Hepatocyte (in vitro differentiated cells): ENCODE measurements around the gene CAMK2G.

Experiments
- EZH2 ChIP-seq: fragments of 200-600 bp; sonication (generic); IDR thresholded peaks from 2 replicates; pipeline ENCODE4 v1.6.1; 2016; ENCODE audit warnings: antibody characterized with exemption, mild to moderate bottlenecking, borderline replicate concordance
- EZH2phosphoT487 ChIP-seq: fragments of 200-600 bp; sonication (generic); IDR thresholded peaks from one replicate; pipeline ENCODE4 v1.6.1; 2018; ENCODE audit warnings: antibody characterized with exemption, mild to moderate bottlenecking, low read depth, moderate library complexity; ENCODE audit not compliant: unreplicated experiment, severe bottlenecking
- TF ChIP-seq, protein P1 (sequence below): fragments of 200-600 bp; sonication (generic); IDR thresholded peaks from 2 replicates; pipeline ENCODE4 v1.5.1; 2016; ENCODE audit warnings: antibody characterized with exemption, mild to moderate bottlenecking; ENCODE audit not compliant: poor library complexity

DNA sequence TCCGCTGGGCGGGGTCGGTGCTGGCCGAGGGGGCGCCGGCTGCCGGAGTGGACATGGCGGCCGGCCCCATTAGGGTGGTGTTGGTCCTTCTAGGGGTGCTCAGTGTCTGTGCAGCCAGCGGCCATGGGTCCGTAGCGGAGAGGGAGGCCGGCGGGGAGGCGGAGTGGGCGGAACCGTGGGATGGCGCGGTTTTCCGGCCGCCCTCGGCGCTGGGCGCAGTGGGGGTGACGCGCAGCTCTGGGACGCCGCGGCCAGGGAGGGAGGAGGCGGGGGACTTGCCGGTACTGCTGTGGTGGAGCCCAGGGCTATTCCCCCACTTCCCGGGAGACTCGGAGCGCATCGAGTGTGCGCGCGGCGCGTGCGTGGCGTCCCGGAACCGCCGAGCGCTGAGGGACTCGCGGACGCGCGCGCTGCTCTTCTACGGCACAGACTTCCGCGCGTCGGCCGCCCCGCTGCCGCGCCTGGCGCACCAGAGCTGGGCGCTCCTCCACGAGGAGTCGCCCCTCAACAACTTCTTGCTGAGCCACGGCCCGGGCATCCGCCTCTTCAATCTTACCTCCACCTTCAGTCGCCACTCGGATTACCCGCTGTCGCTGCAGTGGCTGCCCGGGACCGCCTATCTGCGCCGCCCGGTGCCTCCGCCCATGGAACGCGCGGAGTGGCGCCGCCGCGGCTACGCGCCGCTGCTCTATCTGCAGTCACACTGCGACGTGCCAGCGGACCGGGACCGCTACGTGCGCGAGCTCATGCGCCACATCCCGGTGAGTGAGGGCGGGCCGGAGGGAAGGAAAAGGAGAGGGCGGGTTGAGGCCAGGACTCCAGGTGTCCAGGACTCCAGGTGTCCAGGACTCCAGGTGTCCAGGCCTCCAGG, 101.8 kb downstream of the CAMK2G start:
- TF ChIP-seq, protein P1, sequence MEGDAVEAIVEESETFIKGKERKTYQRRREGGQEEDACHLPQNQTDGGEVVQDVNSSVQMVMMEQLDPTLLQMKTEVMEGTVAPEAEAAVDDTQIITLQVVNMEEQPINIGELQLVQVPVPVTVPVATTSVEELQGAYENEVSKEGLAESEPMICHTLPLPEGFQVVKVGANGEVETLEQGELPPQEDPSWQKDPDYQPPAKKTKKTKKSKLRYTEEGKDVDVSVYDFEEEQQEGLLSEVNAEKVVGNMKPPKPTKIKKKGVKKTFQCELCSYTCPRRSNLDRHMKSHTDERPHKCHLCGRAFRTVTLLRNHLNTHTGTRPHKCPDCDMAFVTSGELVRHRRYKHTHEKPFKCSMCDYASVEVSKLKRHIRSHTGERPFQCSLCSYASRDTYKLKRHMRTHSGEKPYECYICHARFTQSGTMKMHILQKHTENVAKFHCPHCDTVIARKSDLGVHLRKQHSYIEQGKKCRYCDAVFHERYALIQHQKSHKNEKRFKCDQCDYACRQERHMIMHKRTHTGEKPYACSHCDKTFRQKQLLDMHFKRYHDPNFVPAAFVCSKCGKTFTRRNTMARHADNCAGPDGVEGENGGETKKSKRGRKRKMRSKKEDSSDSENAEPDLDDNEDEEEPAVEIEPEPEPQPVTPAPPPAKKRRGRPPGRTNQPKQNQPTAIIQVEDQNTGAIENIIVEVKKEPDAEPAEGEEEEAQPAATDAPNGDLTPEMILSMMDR: no peak
- TF ChIP-seq EZH2phosphoT487 (no peak), EZH2 (no peak)
